ENCODE results near the gene HIPK2.

Gene HIPK2

DNA sequence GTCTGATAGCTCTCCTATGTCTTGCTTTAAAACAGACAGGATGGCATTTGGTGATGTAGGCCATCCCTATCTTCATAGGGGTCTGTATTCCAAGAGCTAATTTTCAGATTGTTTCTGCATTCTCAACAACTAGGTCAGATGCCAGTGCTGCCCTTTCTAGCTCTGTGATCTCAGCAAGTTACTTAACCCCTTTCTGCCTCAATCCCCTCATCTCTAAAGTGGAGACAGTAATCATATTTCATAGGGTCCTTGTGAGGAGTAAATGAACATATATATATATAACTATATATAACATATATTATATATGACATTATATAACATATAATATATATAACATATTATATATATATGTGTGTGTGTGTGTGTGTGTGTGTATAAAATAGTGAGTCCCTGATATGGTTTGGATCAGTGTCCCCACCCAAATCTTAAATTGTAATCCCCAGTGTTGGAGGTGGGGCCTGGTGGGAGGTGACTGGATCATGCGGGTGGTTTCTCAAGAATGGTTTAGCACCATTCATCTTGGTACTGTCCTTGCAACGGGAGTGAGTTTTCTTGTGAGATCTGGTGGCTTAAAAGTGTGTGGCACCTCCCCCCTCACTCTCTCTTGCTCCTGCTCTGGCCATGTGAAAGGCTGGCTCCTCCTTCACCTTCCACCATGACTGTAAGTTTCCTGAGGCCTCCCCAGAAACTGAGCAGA, 45.2 kb downstream of the HIPK2 start:
- no peak for DNase-seq (ENCODE audit: extremely low spot score)
- ChIA-PET CTCF (no interaction called here), POLR2A (no interaction called here)
- TF ChIP-seq CTBP1 (IDR thresholded peaks at IDR 0.05; ENCODE audit: borderline replicate concordance) (no peak), TARDBP (IDR thresholded peaks at IDR 0.05) (no peak), BHLHE40 (IDR thresholded peaks at IDR 0.05; ENCODE audit: borderline replicate concordance) (no peak), ZNF384 (IDR thresholded peaks at IDR 0.05) (no peak), FOXA1 (IDR thresholded peaks at IDR 0.05) (no peak), ARNT (IDR thresholded peaks at IDR 0.05) (no peak)
- TF ChIP-seq, protein P1, sequence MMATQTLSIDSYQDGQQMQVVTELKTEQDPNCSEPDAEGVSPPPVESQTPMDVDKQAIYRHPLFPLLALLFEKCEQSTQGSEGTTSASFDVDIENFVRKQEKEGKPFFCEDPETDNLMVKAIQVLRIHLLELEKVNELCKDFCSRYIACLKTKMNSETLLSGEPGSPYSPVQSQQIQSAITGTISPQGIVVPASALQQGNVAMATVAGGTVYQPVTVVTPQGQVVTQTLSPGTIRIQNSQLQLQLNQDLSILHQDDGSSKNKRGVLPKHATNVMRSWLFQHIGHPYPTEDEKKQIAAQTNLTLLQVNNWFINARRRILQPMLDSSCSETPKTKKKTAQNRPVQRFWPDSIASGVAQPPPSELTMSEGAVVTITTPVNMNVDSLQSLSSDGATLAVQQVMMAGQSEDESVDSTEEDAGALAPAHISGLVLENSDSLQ (IDR thresholded peaks at IDR 0.05), result no peak

DNA sequence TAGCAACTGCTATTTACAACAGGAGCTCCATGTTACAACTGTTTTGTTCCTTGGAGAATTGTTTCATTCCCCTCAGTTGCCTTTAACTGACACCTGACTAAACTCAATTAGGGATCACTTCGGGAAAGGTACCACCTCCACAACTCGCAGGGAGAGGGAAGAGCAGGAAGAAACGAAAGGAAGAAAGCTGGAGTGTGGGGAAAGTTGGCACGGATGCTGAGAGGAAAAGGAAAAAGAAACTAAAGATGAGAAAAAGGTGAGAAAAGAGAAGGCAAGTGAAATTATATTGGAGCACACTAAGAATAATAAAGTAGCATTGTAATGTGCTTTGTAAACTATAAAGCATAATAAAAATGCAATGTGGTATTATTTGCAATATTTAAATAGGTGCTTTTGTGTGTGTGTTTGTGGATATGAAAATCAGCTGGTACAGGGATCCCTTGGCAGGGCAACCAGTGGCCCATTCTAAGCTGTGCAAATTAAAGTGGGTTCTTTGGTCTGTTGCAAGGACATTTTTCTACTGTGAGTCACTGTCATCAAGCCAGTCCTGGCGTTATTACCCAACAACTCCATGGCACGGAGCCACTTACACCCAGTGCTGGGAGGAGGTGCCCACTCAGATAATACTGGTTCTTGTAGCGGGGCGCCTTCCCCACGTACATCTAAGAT, 45.9 kb downstream of the HIPK2 start:
- TF ChIP-seq FOXK2 (IDR thresholded peaks at IDR 0.05) (no peak), ZNF384 (IDR thresholded peaks at IDR 0.05) (no peak), SP1 (IDR thresholded peaks at IDR 0.05) (no peak), LEF1 (IDR thresholded peaks at IDR 0.05; ENCODE audit: borderline replicate concordance) (no peak), ARNT (IDR thresholded peaks at IDR 0.05) (no peak), FOXM1 (IDR thresholded peaks at IDR 0.05; ENCODE audit: borderline replicate concordance) (no peak), BHLHE40 (IDR thresholded peaks at IDR 0.05; ENCODE audit: borderline replicate concordance) (no peak), SUZ12 (IDR thresholded peaks at IDR 0.05) (no peak), HDGF (IDR thresholded peaks at IDR 0.05; ENCODE audit: borderline replicate concordance) (no peak), FOXA1 (IDR thresholded peaks at IDR 0.05) (no peak)
- no peak for DNase-seq (ENCODE audit: extremely low spot score)
- ChIA-PET POLR2A (no interaction called here), CTCF (no interaction called here)

GRCh38 chr7:139730746-139731612, 46.8 kb downstream of the HIPK2 start:
- ChIA-PET POLR2A (no interaction called here), CTCF (interaction anchor here (0.6 kb wide), 1 partner anchor 1332 kb away, joined by 3 read pairs; no protein-coding TSS in a partner anchor)
- TF ChIP-seq CTBP1 (IDR thresholded peaks at IDR 0.05; ENCODE audit: borderline replicate concordance) (no peak), HDGF (IDR thresholded peaks at IDR 0.05; ENCODE audit: borderline replicate concordance) (no peak), BHLHE40 (IDR thresholded peaks at IDR 0.05; ENCODE audit: borderline replicate concordance) (no peak), ARNT (IDR thresholded peaks at IDR 0.05) (no peak), ELF4 (IDR thresholded peaks at IDR 0.05) (no peak), FOXA1 (IDR thresholded peaks at IDR 0.05) (no peak), SP1 (IDR thresholded peaks at IDR 0.05) (no peak), FOXK2 (IDR thresholded peaks at IDR 0.05) (no peak), LEF1 (IDR thresholded peaks at IDR 0.05; ENCODE audit: borderline replicate concordance) (no peak), ZNF384 (IDR thresholded peaks at IDR 0.05) (no peak), L3MBTL2 (conservative IDR thresholded peaks at IDR 0.05) (no peak), NFRKB (IDR thresholded peaks at IDR 0.05) (no peak), SUZ12 (IDR thresholded peaks at IDR 0.05) (no peak), FOXM1 (IDR thresholded peaks at IDR 0.05; ENCODE audit: borderline replicate concordance) (no peak), TARDBP (IDR thresholded peaks at IDR 0.05) (no peak)
- TF ChIP-seq, protein P1 (IDR thresholded peaks at IDR 0.05), result no peak
- no peak for DNase-seq (ENCODE audit: extremely low spot score)

- ChIA-PET POLR2A (interaction anchor here (0.9 kb wide), 1 partner anchor 50 kb away, joined by 3 read pairs; the partner anchor contains the start of gene HIPK2), CTCF (no interaction called here)
- no peak for TF ChIP-seq NFRKB (IDR thresholded peaks at IDR 0.05)
- no peak for TF ChIP-seq TARDBP (IDR thresholded peaks at IDR 0.05)
- TF ChIP-seq ELF4 (IDR thresholded peaks at IDR 0.05), result no peak
- no peak for TF ChIP-seq ZNF384 (IDR thresholded peaks at IDR 0.05)
- no peak for DNase-seq (ENCODE audit: extremely low spot score)
These were observed 49.6 kb downstream of the HIPK2 start for GRCh38 chr7:139728203-139728602.

DNA sequence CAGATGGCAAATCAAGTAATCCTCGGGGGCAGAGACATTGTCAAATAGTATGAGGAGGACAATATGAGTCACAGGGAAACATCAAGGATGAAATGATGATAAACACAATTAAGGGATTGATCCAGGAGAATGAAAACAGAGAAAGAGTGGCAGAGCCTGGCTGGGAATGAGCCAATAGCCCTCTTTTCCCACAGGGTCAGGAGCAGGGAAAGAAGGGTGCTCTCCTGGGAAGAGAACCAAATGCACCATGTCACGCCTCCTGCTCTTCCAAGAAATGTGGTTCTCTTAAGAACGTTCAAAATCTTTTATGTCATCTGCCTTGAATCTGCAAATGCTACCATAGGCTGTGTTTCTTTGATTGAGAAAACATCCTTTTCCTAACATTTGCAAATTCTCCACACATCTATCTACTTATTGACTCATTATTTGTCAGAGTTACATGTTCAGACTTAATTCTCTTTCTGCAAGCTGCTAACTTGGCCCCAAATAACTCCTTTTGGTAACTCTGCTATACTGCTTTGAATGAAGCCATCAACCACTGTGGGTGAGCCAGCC, 50.6 kb downstream of the HIPK2 start:
- CTCF ChIA-PET, result interaction anchor here (0.6 to 0.7 kb wide), 3 partner anchors 18 to 831 kb away, joined by 3 to 9 read pairs (median 5); no protein-coding TSS in a partner anchor
- no peak for TF ChIP-seq NFRKB (IDR thresholded peaks at IDR 0.05)
- no peak for TF ChIP-seq L3MBTL2 (conservative IDR thresholded peaks at IDR 0.05)
- TF ChIP-seq TARDBP (IDR thresholded peaks at IDR 0.05), result no peak
- no peak for TF ChIP-seq ZNF384 (IDR thresholded peaks at IDR 0.05)
- TF ChIP-seq FOXA1 (IDR thresholded peaks at IDR 0.05), result no peak
- TF ChIP-seq HDGF (IDR thresholded peaks at IDR 0.05; ENCODE audit: borderline replicate concordance), result no peak
- POLR2A ChIA-PET, result interaction anchor here (0.9 kb wide), 1 partner anchor 51 kb away, joined by 3 read pairs; the partner anchor contains the start of gene HIPK2
- DNase-seq (ENCODE audit: extremely low spot score), result no peak

- TF ChIP-seq L3MBTL2 (conservative IDR thresholded peaks at IDR 0.05) (no peak), ARNT (IDR thresholded peaks at IDR 0.05) (no peak), LEF1 (IDR thresholded peaks at IDR 0.05; ENCODE audit: borderline replicate concordance) (no peak), HDGF (IDR thresholded peaks at IDR 0.05; ENCODE audit: borderline replicate concordance) (no peak), ZNF384 (IDR thresholded peaks at IDR 0.05) (no peak), FOXA1 (IDR thresholded peaks at IDR 0.05) (no peak), ELF4 (IDR thresholded peaks at IDR 0.05) (no peak), FOXM1 (IDR thresholded peaks at IDR 0.05; ENCODE audit: borderline replicate concordance) (no peak), TARDBP (IDR thresholded peaks at IDR 0.05) (no peak), BHLHE40 (IDR thresholded peaks at IDR 0.05; ENCODE audit: borderline replicate concordance) (no peak), CTBP1 (IDR thresholded peaks at IDR 0.05; ENCODE audit: borderline replicate concordance) (no peak)
- TF ChIP-seq, protein P1 (IDR thresholded peaks at IDR 0.05), result no peak
- ChIA-PET CTCF (no interaction called here), POLR2A (no interaction called here)
- DNase-seq (ENCODE audit: extremely low spot score), result no peak
These were observed 51.3 kb downstream of the HIPK2 start for GRCh38 chr7:139726485-139726869.

All from HEK293T (cell line).